HG03097 (cell line): ENCODE measurements around the gene TFF3.

Experiments
- ATAC-seq: cut with Tn5 transposase; IDR thresholded peaks from one replicate; pipeline ENCODE4 v1.9.1; 2021; ENCODE audit not compliant: unreplicated experiment, low FRiP score

Gene TFF3

GRCh38 chr21:42324896-42325295 is 9.7 kb upstream of the TFF3 start:
- ATAC-seq = no peak

DNA sequence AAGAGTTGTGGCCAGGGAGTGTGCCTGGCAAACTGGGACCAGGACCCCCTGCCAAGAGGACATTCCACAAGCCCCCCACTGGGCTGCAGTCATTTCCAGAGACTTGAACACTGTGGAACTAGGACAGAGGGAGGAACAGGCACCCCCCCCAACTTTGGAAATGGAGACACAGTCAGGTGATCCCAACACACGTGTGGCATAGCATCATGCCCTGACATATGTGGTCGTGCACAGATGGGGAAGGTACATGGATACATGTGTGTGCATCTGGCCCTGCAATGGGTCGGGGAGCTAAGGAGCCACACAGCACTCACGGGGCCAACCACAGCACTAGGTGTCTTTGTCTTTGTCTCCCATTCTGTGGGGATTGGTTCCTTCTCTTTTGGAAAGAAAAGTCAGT is 6.6 kb upstream of the TFF3 start:
- no peak for ATAC-seq

DNA sequence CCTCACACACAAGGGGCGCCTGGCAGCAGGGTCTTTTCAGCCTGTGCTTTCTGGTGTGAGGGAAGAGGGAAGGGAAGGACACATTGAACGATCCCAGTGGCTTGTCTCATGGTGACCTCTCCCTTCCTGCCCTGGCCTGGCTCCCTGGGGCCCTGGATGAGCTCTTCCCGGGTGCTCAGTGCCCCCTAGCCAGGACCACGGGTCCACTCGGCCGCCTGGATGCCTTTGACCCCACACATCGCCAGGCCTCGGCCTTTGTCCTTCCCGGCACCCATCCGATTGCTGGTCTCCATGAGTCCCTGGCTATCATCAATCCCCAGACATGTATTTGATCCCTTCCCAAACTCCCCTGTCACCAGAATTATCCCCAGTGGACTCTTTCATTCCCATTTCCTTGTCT is 6.0 kb upstream of the TFF3 start:
- no peak for ATAC-seq

- no peak for ATAC-seq
Measured at GRCh38 chr21:42320791-42321190, 5.6 kb upstream of the TFF3 start.

DNA sequence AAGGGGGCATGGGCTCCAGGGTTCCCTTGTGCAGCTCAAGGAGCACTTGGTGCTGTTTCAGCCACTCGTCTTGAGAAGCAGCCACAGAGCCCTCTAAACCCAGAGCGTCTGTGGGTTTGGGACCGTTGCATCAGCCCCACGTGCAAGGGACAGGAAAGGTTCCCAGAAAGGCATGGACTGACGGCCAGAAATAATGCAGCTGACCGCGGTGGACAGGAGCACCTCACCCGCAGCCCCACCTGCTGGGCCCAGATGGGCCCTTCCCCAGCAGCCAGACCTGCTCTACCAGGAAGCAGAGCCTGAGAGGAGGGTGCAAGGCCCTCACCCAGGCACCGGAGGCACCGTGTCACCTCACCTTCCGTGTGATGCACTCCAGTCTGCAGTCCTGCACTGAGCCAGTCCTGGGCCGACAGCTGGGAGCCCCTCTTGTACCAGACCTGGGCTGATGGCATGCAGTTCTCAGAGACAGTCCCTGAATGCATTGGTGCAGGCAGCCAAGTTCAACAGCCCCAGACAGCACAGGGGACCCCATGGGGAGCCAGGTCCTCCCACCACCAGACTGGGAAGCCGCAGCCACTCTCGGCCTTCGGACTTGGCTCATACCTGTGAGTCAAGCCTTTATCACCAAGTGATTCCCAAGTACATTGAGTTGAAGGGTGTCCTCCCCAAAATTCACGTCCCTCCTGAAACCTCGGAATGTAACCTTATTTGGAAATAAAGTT is 4.8 kb upstream of the TFF3 start:
- no peak for ATAC-seq

GRCh38 chr21:42319376-42319775 is 4.2 kb upstream of the TFF3 start:
- no peak for ATAC-seq

GRCh38 chr21:42317826-42318746 is 2.9 kb upstream of the TFF3 start:
- no peak for ATAC-seq

- no peak for ATAC-seq
Measured at GRCh38 chr21:42317341-42317741, 2.1 kb upstream of the TFF3 start.

DNA sequence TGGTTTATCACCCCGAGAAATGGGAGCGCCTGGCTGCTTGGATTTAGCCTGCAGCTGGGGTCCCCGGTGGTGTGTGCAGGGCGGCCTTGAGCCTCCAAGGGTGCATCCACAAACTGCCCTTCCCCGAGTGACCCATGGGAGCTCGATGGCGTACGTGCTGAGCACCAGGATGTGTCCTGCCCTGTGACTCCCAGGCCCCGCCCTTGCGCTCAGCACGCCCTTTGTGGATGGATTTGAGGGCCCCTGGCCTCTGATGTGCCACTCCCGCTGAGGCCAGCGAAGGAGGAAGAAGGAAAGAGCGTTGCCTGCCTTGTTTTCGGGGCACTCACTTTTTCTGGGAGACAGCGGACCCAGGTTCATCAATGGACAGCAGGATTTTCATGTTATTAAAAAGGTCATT is 1.7 kb upstream of the TFF3 start:
- ATAC-seq = no peak

DNA sequence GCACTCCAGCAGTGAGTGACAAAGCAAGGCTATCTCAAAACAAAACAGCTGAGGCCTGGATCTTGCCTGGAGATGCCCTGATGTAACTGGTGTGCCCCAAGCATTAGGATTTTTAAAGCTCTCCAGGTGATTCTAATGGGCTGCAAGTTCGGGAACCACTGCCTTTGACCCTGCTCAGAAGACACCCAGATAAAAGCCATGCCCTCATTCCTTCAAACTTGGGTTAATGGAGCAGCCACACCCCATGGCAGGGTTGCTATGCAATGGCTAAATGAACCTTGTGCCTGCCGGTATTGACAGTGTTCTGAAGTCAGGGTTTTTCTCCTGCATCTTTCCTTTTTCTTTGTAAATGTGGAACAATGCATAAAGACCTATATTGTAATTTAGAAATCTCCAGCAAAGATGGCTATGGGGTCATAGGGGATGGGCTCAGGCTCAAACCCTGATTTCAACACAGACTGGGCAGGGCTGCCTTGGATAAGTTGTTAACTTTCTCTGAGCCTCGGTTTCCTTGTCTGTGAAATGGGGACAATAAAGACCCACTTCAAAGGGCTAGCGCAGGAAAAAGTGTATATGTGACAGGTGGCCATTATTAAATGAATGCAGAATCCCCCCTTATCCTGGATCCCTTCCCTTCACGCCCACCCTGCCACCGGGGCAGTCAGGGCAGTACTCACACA is 453 bp downstream of the TFF3 start:
- ATAC-seq = no peak

DNA sequence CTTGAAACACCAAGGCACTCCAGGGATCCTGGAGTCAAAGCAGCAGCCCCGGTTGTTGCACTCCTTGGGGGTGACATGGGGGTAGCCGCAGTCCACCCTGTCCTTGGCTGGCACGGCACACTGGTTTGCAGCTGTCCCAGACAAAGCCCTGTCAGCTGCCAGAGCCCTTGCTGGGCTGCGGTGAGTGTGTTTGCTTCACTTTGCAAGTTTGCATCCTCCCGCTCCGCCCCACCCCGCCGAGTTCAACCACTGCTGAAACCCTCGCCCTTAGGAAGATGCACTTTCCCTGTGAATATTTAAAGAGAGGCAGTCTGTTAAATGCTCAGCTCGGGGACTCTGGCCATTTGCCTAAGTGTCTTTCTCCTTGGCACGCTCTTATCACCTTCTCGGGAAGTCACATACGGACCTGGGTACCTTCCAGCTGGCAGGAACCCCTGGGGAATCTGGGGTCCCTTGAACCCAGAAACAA is 1.7 kb downstream of the TFF3 start:
- ATAC-seq = no peak

DNA sequence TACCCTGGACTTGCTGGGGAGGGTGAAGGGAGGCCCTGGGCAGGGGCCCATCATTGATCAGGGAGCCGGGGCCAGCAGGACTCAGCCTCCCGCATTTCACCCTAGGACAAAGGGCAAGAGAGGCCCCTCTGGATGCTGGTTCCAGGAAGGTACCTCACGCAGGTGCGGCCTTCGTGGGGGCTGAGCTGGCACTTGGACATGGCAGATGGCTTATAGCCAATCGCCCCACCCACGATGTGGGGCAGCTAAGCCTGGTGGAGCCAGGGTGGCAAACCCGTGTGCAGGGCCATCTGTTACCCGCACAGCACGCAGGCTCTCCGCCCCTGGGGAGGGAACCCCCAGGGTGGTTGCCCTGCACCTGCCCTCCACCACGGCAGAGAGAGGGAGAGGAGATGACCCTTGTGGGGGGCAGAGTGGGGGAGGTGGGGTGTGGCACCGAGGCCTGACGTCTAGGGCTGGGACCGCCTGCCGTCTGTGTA is 2.5 kb downstream of the TFF3 start:
- no peak for ATAC-seq

DNA sequence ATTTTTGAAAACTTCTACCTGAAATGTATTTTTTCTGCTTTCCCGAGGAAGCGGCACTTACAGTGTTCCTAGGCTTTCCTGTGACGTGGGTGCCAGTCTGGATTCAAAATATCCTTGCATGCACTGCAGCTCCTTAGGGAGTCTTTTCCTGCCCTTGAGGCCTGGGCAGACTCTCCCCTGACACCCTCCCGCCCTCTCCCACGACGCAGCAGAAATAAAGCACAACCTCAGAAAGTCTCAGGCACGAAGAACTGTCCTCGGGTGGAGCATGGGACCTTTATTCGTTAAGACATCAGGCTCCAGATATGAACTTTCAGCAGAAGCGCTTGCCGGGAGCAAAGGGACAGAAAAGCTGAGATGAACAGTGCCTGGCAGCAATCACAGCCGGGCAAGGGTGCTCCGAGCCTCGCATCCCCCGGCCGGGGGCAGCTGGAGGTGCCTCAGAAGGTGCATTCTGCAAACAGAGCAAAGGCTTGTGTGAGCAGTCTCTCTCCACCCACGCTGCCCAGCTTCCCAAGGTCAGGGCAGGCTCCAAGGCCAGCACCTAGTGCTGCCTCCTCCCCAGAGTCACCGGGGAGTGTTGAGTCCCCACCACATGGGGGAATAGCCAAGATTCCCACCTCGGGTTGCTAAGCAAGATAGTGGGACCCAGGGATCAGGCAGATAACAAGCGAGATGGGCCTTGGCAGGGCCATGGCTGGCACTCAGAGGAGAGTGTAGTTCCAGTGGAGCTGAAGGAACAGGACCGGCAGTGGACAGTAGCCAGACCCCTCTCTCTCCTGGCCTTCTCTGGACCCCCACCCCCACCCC is 3.2 kb downstream of the TFF3 start:
- ATAC-seq = no peak

GRCh38 chr21:42311160-42311559 is 4.0 kb downstream of the TFF3 start:
- no peak for ATAC-seq

DNA sequence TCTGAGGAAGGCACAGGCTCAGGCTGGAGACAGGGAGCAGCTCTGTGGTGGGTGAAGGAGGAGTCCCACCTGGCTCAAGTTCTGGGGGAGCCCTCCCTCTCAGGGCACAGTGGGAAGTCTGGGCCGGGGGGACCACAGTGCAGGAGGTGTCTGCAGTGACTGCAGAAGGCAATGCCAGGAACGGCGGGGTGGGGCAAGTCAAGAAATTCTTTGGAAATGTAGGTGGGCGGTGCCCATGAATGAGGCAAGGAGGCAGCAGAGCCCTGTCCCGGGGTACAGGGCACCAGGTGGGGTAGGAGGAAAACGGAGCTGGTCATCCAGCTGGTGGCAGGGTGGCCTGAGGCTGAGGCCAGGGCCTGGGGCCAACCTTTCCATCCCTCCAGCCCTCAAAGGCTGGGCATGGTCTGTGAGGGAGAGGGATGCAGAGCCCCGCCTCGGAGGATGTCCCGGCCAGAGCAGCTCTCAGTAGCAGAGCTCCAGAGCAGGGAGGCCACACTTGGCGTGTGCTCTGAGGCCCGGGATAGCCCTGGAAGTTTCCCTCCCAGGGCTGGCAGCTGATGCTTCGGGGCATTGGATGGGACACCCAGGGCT is 4.7 kb downstream of the TFF3 start:
- no peak for ATAC-seq

- no peak for ATAC-seq
Measured at GRCh38 chr21:42309753-42310213, 5.4 kb downstream of the TFF3 start.

DNA sequence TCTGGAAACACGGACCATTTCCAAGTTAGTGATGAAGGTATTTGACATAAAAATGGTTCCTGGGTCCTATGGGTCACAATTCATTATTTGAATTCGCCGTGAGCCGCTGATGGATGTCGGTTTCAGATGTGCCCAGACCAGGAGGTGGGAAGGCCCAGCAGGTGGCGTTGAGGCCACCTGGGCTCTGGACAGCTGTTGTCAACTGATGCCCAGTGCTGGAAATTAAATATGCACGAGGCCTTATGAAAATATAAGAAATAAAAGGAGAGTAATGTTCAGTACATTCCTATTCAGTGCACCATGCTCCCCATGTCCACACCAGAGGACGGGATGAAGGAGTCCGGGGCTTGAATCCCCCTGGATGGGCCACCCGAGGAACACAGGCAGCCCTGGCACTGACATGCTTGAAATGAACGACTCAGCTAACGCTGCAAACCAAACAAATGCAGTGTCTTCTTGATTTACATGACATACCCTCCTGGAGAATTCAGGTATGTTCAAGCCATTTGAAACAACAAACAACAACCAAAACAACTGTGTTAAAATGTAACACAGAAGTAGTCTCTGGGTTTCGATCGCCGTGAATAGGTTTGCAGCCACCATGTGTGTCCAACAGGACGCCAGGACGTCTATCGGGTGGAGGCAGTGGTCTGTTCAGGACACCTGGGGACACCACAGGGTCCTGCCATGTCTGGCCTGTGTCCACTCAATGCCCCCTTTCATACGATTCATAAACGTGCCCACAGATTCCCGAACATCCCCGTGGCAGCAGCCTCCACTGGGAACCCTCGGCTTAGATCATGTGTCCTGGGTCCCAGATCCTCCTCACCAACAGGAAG is 6.1 kb downstream of the TFF3 start:
- ATAC-seq = no peak

GRCh38 chr21:42308161-42308913 is 6.9 kb downstream of the TFF3 start:
- ATAC-seq = no peak
